ENCODE results near the gene SERPINB4. TPM values are rescaled to one million over a fixed set of nuclear protein-coding genes. Genes with fewer than 3 reads are reported as not detected.

Gene SERPINB4
- total RNA-seq: not detected in 2 replicates

DNA sequence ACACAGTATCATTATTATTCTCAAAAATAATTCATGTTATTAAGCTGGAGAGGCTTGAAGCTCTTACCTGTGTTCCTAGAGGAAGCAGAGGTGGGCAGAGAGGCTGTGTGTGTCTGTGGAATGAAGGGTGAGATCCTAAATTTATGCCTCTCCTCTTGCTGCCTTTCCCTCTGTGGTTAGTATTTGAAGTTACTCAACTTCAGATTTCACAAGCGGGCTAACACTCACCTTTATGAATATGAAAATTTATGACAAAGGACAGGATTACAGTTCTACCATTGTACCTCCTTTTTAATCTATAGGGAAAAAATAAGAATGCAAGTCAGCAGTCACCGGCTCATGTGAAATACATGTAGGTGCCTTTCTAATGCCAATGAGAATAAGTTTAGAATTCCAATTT, at the start of gene SERPINB4:
SERPINB4 (minus strand) TSS at position 115 of the 400 bp plus-strand sequence. CDS start 679 bp downstream, outside the sequence.

DNA sequence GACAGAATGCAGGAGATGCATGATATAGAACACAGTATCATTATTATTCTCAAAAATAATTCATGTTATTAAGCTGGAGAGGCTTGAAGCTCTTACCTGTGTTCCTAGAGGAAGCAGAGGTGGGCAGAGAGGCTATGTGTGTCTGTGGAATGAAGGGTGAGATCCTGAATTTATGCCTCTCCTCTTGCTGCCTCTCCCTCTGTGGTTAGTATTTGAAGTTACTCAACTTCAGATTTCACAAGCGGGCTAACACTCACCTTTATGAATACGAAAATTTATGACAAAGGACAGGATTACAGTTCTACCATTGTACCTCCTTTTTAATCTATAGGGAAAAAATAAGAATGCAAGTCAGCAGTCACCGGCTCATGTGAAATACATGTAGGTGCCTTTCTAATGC, 17.7 kb upstream of the SERPINB4 start, which contains the start of gene SERPINB3:
SERPINB3 (minus strand) TSS at position 144 of the 400 bp plus-strand sequence. CDS start 677 bp downstream, outside the sequence.

Other genes with a start within 250 kb of the SERPINB4 start
- gene VPS4B, start 221.8 kb downstream of the SERPINB4 start, total RNA-seq: 25.5 and 29.3 TPM in 2 replicates
- not detected in 2 replicates for gene SERPINB5, start 167.3 kb downstream of the SERPINB4 start, total RNA-seq
- gene SERPINB12, start 101.9 kb downstream of the SERPINB4 start, total RNA-seq: not detected in 2 replicates
- not detected in 2 replicates for gene SERPINB13, start 56.9 kb downstream of the SERPINB4 start, total RNA-seq
- gene SERPINB3, start 17.6 kb upstream of the SERPINB4 start, total RNA-seq: not detected in 2 replicates
- gene SERPINB11, start 58.7 kb upstream of the SERPINB4 start, total RNA-seq: not detected in 2 replicates
- not detected in 2 replicates for gene SERPINB7, start 131.2 kb upstream of the SERPINB4 start, total RNA-seq
- gene SERPINB2, start 243.4 kb upstream of the SERPINB4 start, total RNA-seq: not detected in 2 replicates

Data from cardiac atrium fibroblast (primary cell).